AG10803 (cell line): ENCODE results near the gene RPTN.
A peak's percentile ranks its signal among the peaks of the same experiment; 100 is the strongest.
"Not testable (repeated sequence)": the region's sequence is repeated elsewhere in the genome, so short reads cannot be mapped to it uniquely, and the experiment has no call there.

Experiments
- DNase-seq: peaks from one replicate; pipeline ENCODE4 v3.0.0; 2010; ENCODE audit warnings: low read depth
- H3K4me3 ChIP-seq: 2 replicates; pipeline ENCODE4 v1.5.1; 2011; ENCODE audit warnings: mild to moderate bottlenecking, low read length, control low read depth
- CTCF ChIP-seq: conservative IDR thresholded peaks from 2 replicates; pipeline ENCODE4 v1.5.1; 2011; ENCODE audit warnings: mild to moderate bottlenecking, low read length, control low read depth, inconsistent platforms

Gene RPTN

GRCh38 chr1:152148981-152149380 is 10.0 kb downstream of the RPTN start:
- H3K4me3 ChIP-seq = no peak overlapping the region
- DNase-seq = peak; percentile 22
- no peak for TF ChIP-seq CTCF

- DNase-seq = no peak
- no peak overlapping the region for H3K4me3 ChIP-seq
- no peak for TF ChIP-seq CTCF
Measured at GRCh38 chr1:152148051-152148450, 11.0 kb downstream of the RPTN start.

- no peak overlapping the region for H3K4me3 ChIP-seq
- DNase-seq = no peak
- no peak for TF ChIP-seq CTCF
Measured at GRCh38 chr1:152145769-152146168, 13.3 kb downstream of the RPTN start.

GRCh38 chr1:152144674-152145183 is 14.3 kb downstream of the RPTN start:
- H3K4me3 ChIP-seq, DNase-seq: not testable (repeated sequence)

- TF ChIP-seq CTCF = no peak
- no peak for DNase-seq
- no peak overlapping the region for H3K4me3 ChIP-seq
Measured at GRCh38 chr1:152143150-152143887, 15.7 kb downstream of the RPTN start.

- H3K4me3 ChIP-seq = no peak overlapping the region
- peak; percentile 99 for TF ChIP-seq CTCF
- peak; percentile 75 for DNase-seq
Measured at GRCh38 chr1:152141971-152142584, 16.9 kb downstream of the RPTN start.

- no peak for DNase-seq
- no peak overlapping the region for H3K4me3 ChIP-seq
- no peak for TF ChIP-seq CTCF
Measured at GRCh38 chr1:152137215-152137614, 21.8 kb downstream of the RPTN start.
